GM10847 (cell line): ENCODE data around the gene RNF10.

Source experiments
- POLR2A ChIP-seq: IDR thresholded peaks from 2 replicates; pipeline ENCODE4 v1.6.1; 2011; ENCODE audit not compliant: insufficient read length; ENCODE audit errors: extremely low read depth

Gene RNF10

GRCh38 chr12:120534203-120534702 lies at the start of gene RNF10:
Gene RNF10, plus strand, starts transcription at chr12:120534356. Its CDS starts 456 bp downstream, at chr12:120534812.
- TF ChIP-seq POLR2A: peak; percentile 95

GRCh38 chr12:120485961-120486881 lies 47.9 kb upstream of the RNF10 start:
- no peak for TF ChIP-seq POLR2A

DNA sequence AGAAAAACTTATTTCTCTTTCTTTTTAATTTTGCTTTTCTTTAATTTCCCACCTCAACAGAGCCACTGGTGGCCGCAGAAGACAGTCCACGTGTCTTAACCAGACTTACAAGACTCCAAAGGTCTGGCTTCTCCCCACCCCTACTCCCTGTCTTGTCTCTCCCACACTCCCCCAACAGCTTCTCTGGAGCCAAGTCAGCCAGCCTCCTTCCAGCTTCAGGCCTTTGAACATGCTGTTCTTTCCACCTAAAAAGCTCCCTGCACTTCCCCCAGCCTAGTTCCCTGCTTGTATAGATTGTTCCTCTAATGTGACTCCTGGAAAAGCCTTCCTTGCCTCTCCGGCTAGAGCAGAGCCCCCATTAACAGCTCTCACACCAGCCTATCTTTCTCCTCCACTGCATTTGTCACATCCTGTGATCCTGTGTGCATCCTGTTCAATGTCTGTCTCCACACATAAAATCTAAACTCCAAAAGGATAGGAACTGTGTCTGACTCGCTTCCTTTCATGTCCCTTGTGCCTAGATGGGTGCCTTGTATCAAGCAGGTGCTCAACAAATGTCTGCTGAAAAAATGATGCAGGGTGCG lies 46.0 kb upstream of the RNF10 start:
- no peak for TF ChIP-seq POLR2A

DNA sequence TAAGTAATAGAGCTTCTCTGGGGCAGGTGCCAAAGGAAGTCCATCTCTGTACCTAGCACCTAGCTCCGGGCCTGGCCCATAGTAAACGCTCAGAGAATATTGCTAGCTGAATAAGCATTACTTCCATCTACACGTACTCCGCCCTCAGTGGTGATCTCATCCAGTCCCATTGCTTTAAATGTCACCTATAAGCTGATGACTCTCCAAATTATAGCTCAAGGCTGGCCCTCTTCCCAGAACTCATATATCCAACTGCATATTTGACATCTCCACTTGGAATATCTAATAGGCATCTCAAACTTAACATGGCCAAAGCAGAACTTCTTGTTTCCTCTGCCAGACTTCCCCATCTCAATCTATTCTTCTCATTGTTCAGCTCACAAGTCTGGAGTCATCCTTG lies 45.1 kb upstream of the RNF10 start:
- no peak for TF ChIP-seq POLR2A

GRCh38 chr12:120490325-120490724 lies 43.8 kb upstream of the RNF10 start:
- TF ChIP-seq POLR2A: no peak

DNA sequence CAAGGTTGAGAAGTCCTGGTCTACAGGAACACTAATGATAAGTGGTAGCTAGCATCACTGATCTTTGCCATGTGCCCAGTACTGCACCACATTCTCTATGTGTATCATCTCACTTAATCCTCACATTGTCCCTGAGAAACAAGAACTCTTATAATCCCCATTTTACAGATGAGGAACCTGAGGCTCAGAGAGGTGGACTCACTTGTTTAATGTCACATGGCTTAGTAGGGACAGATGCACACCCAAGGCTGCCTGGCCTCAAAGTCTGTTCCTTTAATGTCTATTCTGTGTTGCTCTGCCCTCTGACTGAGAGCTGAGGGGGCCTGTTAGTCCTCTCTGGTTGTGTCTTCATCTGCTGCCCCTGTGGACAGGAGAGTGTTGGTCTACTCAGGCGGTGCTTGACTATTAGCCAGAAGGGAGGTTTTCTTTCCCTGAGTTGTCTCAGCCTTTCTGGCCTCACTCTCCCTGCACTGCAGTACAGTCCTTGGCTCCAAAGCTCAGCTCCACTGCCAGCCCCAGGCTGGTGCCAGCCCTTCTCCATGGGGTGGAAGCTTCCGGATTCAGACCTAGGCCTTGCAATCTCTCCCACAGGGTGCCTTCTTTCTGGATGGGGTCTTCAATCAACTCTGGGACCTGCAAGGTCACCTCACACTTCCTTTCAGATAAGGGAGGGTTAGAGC lies 43.2 kb upstream of the RNF10 start:
- TF ChIP-seq POLR2A: no peak

DNA sequence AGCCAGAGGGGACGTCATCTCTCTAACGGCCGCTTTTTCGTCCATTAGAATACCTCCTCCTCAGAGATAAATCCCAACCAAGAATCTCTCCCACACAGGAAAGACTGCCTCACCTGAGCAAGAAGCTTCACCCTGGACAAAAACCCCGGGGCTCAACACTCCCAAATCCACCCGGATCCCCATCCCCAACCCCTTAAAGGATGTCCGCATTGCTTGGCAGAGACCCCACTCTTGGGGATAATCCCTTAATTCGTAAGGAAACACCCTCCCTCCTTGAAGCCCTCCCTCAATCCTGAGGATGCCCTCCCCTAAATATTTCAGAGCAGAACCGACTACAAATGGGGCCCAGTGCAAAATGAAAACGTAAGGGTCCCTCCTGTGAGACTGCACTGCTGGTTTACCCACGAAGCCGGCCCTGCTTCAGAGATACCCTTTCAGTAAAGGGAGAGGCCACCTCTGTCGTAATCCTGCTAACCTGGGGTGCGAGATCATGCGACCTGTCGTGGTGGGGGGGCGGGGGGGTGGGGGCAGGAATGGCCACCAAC lies 38.9 kb upstream of the RNF10 start:
- no peak for TF ChIP-seq POLR2A

DNA sequence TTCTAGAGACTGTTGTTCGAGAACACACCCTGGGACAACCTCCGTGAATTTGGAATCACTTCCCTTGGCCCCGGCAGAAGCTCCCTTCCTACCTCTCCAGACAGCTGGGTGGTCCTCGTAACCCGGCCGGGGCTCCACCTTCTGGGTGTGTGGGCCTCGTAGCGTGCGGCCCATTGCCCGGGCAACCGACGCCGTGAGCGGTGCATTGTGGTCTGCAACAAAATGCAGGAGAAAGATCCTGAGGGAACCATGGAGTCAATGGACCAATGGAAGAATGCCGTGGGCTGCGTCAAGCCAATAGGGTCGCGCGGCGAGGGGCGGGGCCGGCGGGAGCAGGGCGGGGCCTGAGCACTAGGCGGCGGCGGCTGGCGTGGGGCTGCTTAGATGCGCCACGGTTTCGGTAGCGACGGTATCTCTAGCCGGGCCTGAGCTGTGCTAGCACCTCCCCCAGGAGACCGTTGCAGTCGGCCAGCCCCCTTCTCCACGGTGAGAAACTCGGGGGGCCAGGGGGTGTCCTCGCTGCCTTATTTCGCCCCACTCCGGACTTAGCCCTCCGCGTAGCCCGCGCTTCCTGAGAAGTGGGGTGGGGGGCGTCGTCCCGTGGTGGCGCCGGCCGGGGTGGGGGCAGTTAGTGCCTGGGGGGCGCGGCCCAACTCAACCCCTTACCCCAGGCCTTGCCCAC lies 38.3 kb upstream of the RNF10 start, which contains the start of gene DYNLL1:
Gene DYNLL1 (plus strand): TSS at position 383 of the 682 bp plus-strand sequence. CDS start 309 bp downstream, outside the sequence.
- TF ChIP-seq POLR2A: peak; percentile 95

DNA sequence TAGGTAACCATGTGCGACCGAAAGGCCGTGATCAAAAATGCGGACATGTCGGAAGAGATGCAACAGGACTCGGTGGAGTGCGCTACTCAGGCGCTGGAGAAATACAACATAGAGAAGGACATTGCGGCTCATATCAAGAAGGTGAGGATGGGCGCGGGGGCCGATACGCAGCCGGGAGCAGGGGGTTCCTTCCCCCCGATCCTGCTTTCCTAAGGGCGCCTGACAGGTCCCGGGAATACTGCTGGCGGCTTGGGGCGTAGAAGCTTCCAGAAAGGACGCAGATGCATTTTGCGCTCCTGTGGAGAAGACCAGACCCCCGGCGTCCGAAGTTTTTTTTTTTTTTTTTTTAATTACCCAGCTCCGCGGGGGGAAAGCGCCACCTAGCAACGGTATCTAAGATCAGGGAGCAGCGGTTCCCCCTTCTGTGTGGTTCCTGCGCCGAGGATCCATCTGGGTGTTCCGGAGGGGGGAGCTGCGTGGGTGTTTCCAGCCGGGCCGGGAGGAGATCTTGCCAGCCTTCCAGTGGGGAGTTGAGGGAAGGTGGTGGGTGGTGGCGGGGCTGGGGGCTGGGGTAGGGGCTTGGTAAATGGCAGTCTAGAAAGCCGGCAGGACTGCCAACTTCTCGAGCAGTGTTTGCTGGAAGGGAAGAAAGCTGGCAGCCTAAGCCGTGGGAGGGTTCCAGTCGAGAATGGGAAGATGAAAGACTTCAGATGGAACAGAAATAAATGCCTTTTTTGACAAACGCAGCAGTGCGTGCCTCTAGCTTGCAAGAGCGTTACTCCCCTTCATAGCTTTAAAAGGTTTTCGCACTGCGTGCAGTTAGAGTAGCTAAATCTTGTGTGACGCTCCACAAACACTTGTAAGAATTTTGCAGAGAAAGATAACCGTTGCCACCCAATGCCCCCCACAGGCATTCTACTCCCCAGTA lies 37.5 kb upstream of the RNF10 start:
- TF ChIP-seq POLR2A: no peak

DNA sequence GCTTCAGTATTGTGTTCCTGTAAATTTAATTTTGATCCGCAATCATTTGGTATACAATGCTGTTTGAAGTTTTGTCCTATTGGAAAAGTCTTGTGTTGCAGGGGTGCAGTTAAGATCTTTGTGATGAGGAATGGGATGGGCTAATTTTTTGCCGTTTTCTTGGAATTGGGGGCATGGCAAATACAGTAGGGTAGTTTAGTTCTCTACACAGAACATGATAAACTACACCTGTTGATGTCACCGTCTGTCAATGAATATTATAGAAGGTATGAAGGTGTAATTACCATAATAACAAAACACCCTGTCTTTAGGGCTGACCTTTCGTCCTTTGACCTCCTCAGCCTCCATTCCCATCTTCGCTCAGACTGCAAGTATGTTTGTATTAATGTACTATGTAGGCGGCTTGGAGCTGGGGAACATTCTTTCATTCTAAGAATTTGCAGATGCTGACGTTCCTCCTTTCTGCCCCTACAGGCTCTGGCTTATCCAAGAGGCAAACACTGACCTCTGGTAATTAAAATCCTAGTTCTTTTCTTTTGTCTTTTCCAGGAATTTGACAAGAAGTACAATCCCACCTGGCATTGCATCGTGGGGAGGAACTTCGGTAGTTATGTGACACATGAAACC lies 36.5 kb upstream of the RNF10 start:
- no peak for TF ChIP-seq POLR2A

DNA sequence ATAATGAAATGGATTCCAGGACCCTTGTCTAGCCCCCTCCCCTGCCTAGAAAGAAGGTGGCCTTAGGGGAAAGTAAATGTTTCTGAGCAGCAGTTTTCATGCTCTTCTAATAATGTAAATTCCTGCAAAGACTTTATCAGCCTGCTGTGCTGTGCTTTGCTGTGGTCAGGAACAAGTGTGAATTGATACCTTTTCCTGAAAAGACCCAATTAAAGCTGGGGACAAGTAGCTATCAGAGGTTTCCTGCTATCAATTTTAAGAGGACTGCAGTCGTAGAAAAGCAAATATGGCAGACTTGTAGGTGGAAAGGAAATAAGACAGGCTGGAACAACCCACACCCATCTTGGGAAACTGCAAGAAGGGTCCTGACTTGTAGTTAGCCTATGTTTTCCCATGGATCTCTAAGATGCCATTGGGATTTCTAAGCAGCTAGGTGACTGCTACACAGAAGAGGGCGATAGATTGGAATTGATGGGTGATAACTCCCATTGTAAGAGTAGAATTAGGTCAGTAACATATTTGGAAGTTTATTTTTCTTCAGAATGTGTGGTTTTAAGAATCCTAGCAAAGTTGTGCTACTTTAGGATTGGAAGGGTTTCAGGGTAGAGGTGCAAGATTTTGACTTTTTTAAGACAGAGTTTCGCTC lies 35.2 kb upstream of the RNF10 start:
- no peak for TF ChIP-seq POLR2A

- TF ChIP-seq POLR2A: no peak
Observed at GRCh38 chr12:120500581-120500980, 33.6 kb upstream of the RNF10 start.

- no peak for TF ChIP-seq POLR2A
Observed at GRCh38 chr12:120504587-120504986, 29.6 kb upstream of the RNF10 start.
